ENCODE data around the gene DST. TPM values are rescaled to one million over a fixed set of nuclear protein-coding genes. Genes with fewer than 3 reads are reported as not detected.

The DST gene
- total and polyA plus RNA-seq, 2 donors (not counting 1 experiment from before 2014, with no cell fraction given): 1.5 to 1.9 TPM

GRCh38 chr6:56408976-56409375, 233.7 kb downstream of the DST start:
- Mint-ChIP-seq H3K27ac (no peak overlapping the region), H3K4me1 (no peaks in the 10 kb centered on the region), H3K4me3 (no peak overlapping the region), H3K9me3 (ENCODE audit: insufficient read depth) (no peaks in the 10 kb centered on the region), H3K27me3 (peaks cover 4% of the 10 kb centered on the region)
- no peak overlapping the region for H3K9ac ChIP-seq (ENCODE audit: low read length)
- no peaks in the 10 kb centered on the region for H4K20me1 ChIP-seq (ENCODE audit: control insufficient read depth, insufficient read depth, low read length, poor library complexity, severe bottlenecking)
- no peak overlapping the region for H3K4me2 ChIP-seq (replicated peaks; ENCODE audit: low read depth, low read length, poor library complexity, severe bottlenecking)
- H3K36me3 ChIP-seq (replicated peaks in 1 of 2; ENCODE audit: control extremely low read depth in 1 of 2, control insufficient read depth in 1 of 2, extremely low read depth in 1 of 2, insufficient read depth in 2 of 2, low read length in 1 of 2): no peaks in the 10 kb centered on the region
- ChIA-PET CTCF (no interaction called here), POLR2A (no interaction called here)
- TF ChIP-seq, protein P1, sequence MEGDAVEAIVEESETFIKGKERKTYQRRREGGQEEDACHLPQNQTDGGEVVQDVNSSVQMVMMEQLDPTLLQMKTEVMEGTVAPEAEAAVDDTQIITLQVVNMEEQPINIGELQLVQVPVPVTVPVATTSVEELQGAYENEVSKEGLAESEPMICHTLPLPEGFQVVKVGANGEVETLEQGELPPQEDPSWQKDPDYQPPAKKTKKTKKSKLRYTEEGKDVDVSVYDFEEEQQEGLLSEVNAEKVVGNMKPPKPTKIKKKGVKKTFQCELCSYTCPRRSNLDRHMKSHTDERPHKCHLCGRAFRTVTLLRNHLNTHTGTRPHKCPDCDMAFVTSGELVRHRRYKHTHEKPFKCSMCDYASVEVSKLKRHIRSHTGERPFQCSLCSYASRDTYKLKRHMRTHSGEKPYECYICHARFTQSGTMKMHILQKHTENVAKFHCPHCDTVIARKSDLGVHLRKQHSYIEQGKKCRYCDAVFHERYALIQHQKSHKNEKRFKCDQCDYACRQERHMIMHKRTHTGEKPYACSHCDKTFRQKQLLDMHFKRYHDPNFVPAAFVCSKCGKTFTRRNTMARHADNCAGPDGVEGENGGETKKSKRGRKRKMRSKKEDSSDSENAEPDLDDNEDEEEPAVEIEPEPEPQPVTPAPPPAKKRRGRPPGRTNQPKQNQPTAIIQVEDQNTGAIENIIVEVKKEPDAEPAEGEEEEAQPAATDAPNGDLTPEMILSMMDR (IDR thresholded peaks at IDR 0.05): no peak
- TF ChIP-seq EZH2 (IDR thresholded peaks at IDR 0.05; ENCODE audit: borderline replicate concordance, insufficient read depth, low read depth, low read length, poor library complexity, severe bottlenecking): no peak
- no peak overlapping the region for H3K4me3 ChIP-seq (ENCODE audit: control extremely low read depth in 1 of 5, extremely low read depth in 1 of 5, insufficient read depth in 1 of 5, low read depth in 2 of 5, low read length in 4 of 5)
- H3K27ac ChIP-seq (ENCODE audit: low read length in 2 of 2): no peak overlapping the region
- H3K79me2 ChIP-seq (ENCODE audit: control insufficient read depth, insufficient read depth, low read length): no peaks in the 10 kb centered on the region
- peaks cover 0 to 3% (median 0%) of the 10 kb centered on the region in 4 experiments for H3K27me3 ChIP-seq (replicated peaks in 1 of 4; ENCODE audit: control extremely low read depth in 1 of 4, control insufficient read depth in 3 of 4, insufficient read depth in 4 of 4, low read length in 3 of 4)
- no peak overlapping the region for H2AFZ ChIP-seq (ENCODE audit: insufficient read depth, low read depth, low read length, poor library complexity, severe bottlenecking)
- no peaks in the 10 kb centered on the region for H3K4me1 ChIP-seq (ENCODE audit: control insufficient read depth in 2 of 2, insufficient read depth in 2 of 2, low read length in 2 of 2)
- no peaks in the 10 kb centered on the region for H3K9me3 ChIP-seq (ENCODE audit: control extremely low read depth in 1 of 3, control insufficient read depth in 2 of 3, insufficient read depth in 1 of 3, low read length in 2 of 3)
- intact Hi-C loops (cut with micrococcal nuclease): no loop called here
- DNase-seq: no peak
- ATAC-seq (ENCODE audit: low read depth): no peak

All from B cell (primary cell).